Activated gamma-delta T cell (primary cell): ENCODE data around the gene PTGIS.
"Not testable (repeated sequence)": the region's sequence is repeated elsewhere in the genome, so short reads cannot be mapped to it uniquely, and the experiment has no call there.

Experiments
- DNase-seq: peaks from one replicate; lab custom pipeline; 2025; lab: John Stamatoyannopoulos, UW

The PTGIS gene

GRCh38 chr20:49579874-49580812 lies 12.2 kb upstream of the PTGIS start:
- DNase-seq, result no peak

- DNase-seq, result no peak
These were observed 11.3 kb upstream of the PTGIS start for GRCh38 chr20:49579195-49579594.

- no peak for DNase-seq
These were observed 10.5 kb upstream of the PTGIS start for GRCh38 chr20:49578436-49578835.

- no peak for DNase-seq
These were observed 7.7 kb upstream of the PTGIS start for GRCh38 chr20:49575551-49576060.

- DNase-seq, result no peak
These were observed 6.0 kb upstream of the PTGIS start for GRCh38 chr20:49573900-49574416.

GRCh38 chr20:49572857-49573256 lies 4.9 kb upstream of the PTGIS start:
- no peak for DNase-seq

- no peak for DNase-seq
These were observed 3.6 kb upstream of the PTGIS start for GRCh38 chr20:49571553-49571835.

- no peak for DNase-seq
These were observed 3.1 kb upstream of the PTGIS start for GRCh38 chr20:49570828-49571552.

- DNase-seq, result no peak
These were observed 2.4 kb upstream of the PTGIS start for GRCh38 chr20:49570161-49570827.

GRCh38 chr20:49569411-49570115 lies 1.6 kb upstream of the PTGIS start:
- no peak for DNase-seq

GRCh38 chr20:49568278-49569151 lies 578 bp upstream of the PTGIS start:
- no peak for DNase-seq

- no peak for DNase-seq
These were observed 1.3 kb downstream of the PTGIS start for GRCh38 chr20:49566401-49567364.

- not testable (repeated sequence) for DNase-seq
These were observed 2.9 kb downstream of the PTGIS start for GRCh38 chr20:49564991-49565390.

GRCh38 chr20:49563015-49563980 lies 4.6 kb downstream of the PTGIS start:
- DNase-seq, result no peak

- DNase-seq, result no peak
These were observed 5.5 kb downstream of the PTGIS start for GRCh38 chr20:49562311-49563014.

GRCh38 chr20:49561806-49562205 lies 6.1 kb downstream of the PTGIS start:
- DNase-seq, result no peak

GRCh38 chr20:49561256-49561655 lies 6.7 kb downstream of the PTGIS start:
- no peak for DNase-seq

GRCh38 chr20:49560646-49561045 lies 7.3 kb downstream of the PTGIS start:
- no peak for DNase-seq
